ENCODE data around the gene TASP1.
"Not testable (repeated sequence)": the region's sequence is repeated elsewhere in the genome, so short reads cannot be mapped to it uniquely, and the experiment has no call there.

The TASP1 gene

GRCh38 chr20:13501500-13501899 is 137.2 kb downstream of the TASP1 start:
- DNase-seq (ENCODE audit: low read depth in 3 of 3, low spot score in 1 of 3) = no peak

DNA sequence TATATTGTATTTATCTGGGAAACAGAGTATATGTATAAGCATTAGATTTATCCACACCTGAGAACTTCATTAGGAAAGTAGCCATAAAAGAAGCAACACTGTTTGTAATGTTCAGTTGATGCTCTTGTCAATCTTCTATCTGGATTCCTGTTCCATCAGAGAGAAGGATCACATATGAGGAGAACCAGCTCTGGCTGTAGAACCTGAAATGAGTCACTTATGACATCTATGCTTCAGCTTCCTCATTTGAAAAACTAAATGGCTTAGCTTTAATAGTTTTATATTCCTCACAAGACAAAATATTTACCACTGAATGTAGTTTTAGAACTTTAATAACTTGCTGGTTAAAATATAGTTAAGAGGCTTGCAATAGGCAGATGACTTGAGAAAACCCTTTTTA is 144.7 kb downstream of the TASP1 start:
- no peak for DNase-seq (ENCODE audit: low read depth in 3 of 3, low spot score in 1 of 3)

DNA sequence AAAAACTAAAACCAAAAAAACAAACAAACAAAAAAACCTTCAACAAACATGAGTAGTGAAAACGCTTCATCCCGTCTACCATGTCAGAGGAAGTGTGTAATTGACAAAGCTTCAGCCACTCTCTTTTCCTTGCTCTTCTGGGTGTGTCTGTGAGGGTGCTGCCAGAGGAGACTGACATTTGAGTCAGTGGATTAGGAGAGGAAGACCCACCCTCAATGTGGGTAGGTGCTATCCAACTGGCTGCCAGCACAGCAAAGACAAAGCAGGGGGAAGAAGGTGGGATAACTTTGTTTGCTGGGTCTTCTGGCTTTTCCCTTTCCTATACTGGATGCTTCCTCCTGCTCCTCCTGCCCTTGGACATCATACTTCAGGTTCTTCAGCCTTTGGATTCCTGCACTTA is 145.6 kb downstream of the TASP1 start:
- DNase-seq (ENCODE audit: low read depth in 3 of 3, low spot score in 1 of 3) = no peak

GRCh38 chr20:13492001-13492481 is 146.7 kb downstream of the TASP1 start:
- no peak for DNase-seq (ENCODE audit: low read depth in 3 of 3, low spot score in 1 of 3)

DNA sequence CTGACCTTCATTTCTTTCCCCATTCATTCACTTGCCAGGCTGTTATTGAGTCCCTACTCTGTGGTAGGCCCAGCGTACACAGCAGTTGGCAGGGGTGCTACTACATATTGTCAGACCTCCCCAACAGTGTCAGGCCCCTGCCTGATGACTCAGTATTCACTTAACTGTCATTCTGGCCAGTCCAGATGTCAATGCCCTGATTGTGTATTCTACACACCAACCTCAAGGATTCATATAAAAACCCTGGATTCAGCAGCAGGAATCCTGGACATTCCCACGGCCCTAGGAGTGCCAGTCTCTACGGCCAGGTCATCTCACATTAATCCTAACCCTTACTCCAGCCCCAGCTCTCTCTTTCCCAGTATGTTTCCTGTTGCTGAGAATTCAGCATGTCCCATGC is 151.5 kb downstream of the TASP1 start:
- DNase-seq (ENCODE audit: low read depth in 3 of 3, low spot score in 1 of 3) = no peak

GRCh38 chr20:13486694-13487093 is 152.0 kb downstream of the TASP1 start:
- DNase-seq (ENCODE audit: low read depth in 3 of 3, low spot score in 1 of 3) = no peak

GRCh38 chr20:13485576-13485975 is 153.2 kb downstream of the TASP1 start:
- DNase-seq (ENCODE audit: low read depth in 3 of 3, low spot score in 1 of 3) = no peak

GRCh38 chr20:13485019-13485418 is 153.7 kb downstream of the TASP1 start:
- not testable (repeated sequence) for DNase-seq (ENCODE audit: low read depth in 3 of 3, low spot score in 1 of 3)

DNA sequence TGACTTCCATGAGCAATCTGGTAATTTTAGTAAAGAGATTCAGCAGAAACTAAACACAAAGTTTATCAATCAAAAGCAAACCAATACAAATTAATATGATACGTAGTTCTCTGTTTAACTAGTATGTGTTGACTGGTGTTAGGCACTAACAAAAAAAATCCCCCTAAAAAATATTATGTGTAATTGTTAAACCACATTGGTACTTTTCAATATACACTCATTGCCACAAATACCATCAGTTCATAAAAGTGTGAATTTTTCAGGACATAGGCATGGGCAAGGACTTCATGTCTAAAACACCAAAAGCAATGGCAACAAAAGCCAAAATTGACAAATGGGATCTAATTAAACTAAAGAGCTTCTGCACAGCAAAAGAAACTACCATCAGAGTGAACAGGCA is 155.3 kb downstream of the TASP1 start:
- not testable (repeated sequence) for DNase-seq (ENCODE audit: low read depth in 3 of 3, low spot score in 1 of 3)

DNA sequence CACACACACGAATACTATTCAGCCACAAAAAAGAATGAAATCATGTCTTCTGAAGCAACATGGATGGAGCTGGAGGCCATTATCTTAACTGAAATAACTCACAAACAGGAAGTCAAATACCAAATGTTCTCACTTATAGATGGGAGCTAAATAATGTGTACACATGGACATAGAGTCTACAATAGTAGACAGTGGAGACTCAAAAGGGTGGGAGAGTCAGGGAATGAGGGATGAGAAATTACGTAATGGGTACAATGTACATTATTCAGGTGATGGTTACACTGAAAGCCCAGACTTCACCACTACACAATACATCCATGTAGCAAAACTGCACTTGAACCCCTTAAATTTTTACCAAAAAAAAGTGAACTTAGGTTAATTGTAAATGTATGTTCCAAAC is 160.4 kb downstream of the TASP1 start:
- no peak for DNase-seq (ENCODE audit: low read depth in 3 of 3, low spot score in 1 of 3)

DNA sequence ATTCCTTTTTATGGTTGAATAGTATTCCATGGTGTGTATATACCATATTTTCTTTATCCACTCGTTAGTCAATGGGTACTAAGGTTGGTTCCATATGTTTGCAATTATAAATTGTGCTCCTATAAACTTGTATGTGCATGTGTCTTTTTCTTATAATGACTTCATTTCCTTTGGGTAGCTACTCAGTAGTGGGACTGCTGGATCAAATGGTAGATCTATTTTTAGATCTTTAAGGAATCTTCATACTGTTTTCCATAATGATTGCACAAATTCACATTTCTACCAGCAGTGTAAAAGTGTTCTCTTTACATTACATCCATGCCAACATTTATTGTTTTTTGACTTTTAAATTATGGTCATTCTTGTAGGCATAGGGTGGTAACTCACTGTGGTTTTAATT is 164.3 kb downstream of the TASP1 start:
- no peak for DNase-seq (ENCODE audit: low read depth in 3 of 3, low spot score in 1 of 3)

DNA sequence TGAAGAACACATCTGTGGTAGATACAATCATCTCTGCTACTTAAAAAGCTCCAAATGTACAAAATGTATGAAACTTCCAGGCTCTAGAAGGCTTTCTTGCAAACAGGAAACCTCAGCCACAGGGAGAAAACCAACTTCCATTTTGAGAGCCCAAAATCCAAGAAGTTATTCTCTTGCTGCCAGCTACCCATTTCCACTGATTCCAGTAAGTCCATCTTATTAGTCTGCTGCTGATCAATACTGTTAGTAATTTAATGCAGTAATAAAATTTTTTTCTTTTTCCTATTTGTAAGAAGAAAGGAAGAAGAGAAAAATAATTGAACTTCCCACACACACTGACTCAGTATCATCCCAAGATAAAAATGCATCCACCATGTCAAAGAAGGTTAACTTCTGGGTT is 169.5 kb downstream of the TASP1 start:
- DNase-seq (ENCODE audit: low read depth in 3 of 3, low spot score in 1 of 3) = no peak

DNA sequence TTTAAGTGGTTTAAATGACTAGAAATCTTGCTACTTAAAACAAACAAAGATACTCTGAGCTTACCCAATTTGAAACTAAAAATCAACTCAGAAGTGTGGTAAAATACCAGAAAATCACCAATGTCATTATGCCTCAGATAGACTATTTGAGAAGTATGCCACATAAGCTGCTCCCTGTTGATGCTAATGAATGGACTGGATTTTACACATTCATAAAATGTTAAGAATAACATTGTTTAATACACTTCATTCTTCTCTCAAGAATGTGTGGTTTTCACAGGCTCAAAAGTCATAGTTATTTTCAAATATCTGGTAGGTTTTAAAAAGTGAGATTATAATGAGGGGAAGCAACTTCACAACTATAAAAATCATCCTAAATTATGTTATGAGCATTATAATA is 170.6 kb downstream of the TASP1 start:
- DNase-seq (ENCODE audit: low read depth in 3 of 3, low spot score in 1 of 3) = no peak

DNA sequence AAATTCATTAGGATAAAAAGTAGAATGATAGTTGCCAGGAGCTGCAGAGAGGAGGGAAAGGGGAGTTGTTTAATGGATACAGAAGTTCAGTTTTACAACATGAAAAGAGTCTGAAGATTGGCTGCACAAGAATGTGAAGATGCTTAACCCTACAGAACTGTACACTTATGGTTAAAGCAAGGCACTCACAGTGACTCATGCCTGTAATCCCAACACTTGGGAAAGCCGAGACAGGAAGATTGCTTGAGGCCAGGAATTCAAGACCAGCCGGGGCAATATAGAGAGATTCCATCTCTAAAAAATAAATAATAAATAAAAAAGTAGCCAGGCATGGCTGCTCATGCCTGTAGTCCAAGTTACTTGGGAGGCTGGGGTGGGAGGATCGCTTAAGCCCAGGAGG is 174.0 kb downstream of the TASP1 start:
- no peak for DNase-seq (ENCODE audit: low read depth in 3 of 3, low spot score in 1 of 3)

DNA sequence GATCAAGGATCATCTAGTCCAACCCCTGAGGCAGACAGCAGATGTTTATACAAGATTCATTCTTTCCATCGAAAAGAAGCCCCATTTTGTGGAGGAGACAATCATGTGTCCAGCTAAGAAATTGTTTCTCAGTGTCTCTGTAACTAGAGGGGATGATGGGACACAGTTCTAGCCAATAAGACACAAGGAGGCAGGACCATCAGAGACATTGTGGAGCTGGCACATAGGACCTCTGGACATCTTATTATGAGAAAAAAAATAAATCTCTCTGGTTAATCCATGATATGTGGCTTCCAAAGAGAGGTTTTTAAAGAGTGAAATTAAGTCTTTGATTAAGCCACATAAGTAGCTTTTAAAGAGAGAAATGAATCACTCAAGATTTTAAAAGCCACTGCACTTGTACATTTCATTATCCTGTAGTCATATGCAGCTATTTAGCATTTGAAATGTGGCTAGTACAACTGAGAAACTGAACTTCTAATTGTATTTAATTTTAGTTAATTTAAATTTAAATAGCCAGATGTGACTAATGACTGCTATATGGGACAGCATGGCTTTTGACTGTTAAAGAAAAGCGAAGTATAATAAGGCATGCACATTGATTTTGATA is 176.8 kb downstream of the TASP1 start:
- DNase-seq (ENCODE audit: low read depth in 3 of 3, low spot score in 1 of 3) = no peak

GRCh38 chr20:13458860-13459451 is 179.8 kb downstream of the TASP1 start:
- no peak for DNase-seq (ENCODE audit: low read depth in 3 of 3, low spot score in 1 of 3)

DNA sequence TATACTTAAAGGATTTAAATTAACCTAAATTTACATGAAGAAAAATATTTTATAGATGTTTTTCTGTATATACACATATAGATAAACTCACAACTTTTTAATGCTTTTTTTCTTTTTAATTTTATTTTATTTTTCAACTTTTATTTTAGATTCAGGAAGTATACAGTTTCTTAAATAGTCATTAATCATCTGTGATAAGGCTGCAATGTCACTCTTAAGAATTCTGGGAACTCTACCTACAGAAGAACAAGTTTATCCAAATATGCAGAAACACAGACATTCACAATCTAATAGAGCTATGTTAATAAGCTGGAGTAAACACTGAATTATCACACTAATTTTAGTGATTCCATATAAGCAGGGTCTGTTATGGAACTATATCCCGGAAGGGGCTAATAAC is 181.2 kb downstream of the TASP1 start:
- DNase-seq (ENCODE audit: low read depth in 3 of 3, low spot score in 1 of 3) = no peak

- no peak for DNase-seq (ENCODE audit: low read depth in 3 of 3, low spot score in 1 of 3)
Observed at GRCh38 chr20:13455713-13456112, 183.0 kb downstream of the TASP1 start.

DNA sequence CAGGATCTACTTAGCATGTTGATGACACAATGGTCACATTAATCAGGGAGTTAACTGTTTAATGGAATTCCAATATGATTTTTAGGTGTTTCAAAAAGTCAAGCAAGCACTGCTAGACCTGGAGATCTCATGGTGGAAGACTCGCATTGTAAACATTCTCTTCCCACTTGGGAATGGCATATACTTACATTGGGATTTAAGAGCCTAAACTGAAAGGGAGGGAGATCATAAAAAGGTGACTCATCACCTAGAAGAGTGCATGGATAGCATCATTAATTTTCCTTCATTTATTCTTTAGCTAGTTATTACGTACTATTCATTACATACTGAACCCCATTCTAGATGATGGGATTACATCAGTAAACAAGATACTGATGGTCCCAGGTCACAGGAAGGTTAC is 185.4 kb downstream of the TASP1 start:
- no peak for DNase-seq (ENCODE audit: low read depth in 3 of 3, low spot score in 1 of 3)

- DNase-seq (ENCODE audit: low read depth in 3 of 3, low spot score in 1 of 3) = no peak
Observed at GRCh38 chr20:13452470-13453124, 186.1 kb downstream of the TASP1 start.

GRCh38 chr20:13449868-13450434 is 188.8 kb downstream of the TASP1 start:
- DNase-seq (ENCODE audit: low read depth in 3 of 3, low spot score in 1 of 3) = no peak
